HCT116 (cell line): Measurements from ENCODE around the gene GALNT2. TPM values are rescaled to one million over a fixed set of nuclear protein-coding genes. Genes with fewer than 3 reads are reported as not detected.

ENCODE experiments used
- ATAC-seq: fragments of 200-7000 bp; cut with Tn5 transposase; 2 replicates; pipeline ENCODE4 v1.9.1; 2020; ENCODE audit warnings: mild to moderate bottlenecking, moderate library complexity
- BruUV-seq: library from RNA; stranded (reverse); fragments of 400-500 nt; replicated peaks from 2 replicates; lab custom pipeline; 2021; lab: Mats Ljungman, UMichigan
- CTCF ChIA-PET: fragments of 300-600 bp; sonication (Branson Sonifier 250); formaldehyde crosslinking; loops from one replicate; lab custom pipeline; 2021; ENCODE audit warnings: antibody characterized with exemption; lab: Charles Lee
- POLR2A ChIA-PET: fragments of 300-600, 350-600 bp; sonication (Branson Sonifier 250); formaldehyde crosslinking; loops from one replicate; lab custom pipeline; 2021; ENCODE audit warnings: antibody characterized with exemption; lab: Charles Lee
- RAD21 ChIA-PET, 2 experiments: fragments of 300-600 bp; sonication (Branson Sonifier 250); formaldehyde crosslinking; loops; one replicate each; lab custom pipeline; 2023; ENCODE audit warnings: low total read pairs in 2 of 2; ENCODE audit not compliant: uncharacterized antibody in 2 of 2, unreplicated experiment in 2 of 2, low non-redundant PET in 1 of 2; lab: Charles Lee
- DNase-seq: peaks from one replicate; pipeline ENCODE4 v3.0.0-alpha.2; 2010; ENCODE audit warnings: low read depth, low spot score
- H2AFZ ChIP-seq: fragments of 200-600 bp; shearing (Covaris generic), sonication (generic); 2 replicates; pipeline ENCODE4 v1.6.1; 2017; ENCODE audit warnings: low read depth, mixed run types, mixed read lengths, antibody characterized with exemption, low read length; ENCODE audit not compliant: poor library complexity, severe bottlenecking
- H3K27ac ChIP-seq: 2 replicates; pipeline ENCODE4 v1.5.1; 2012; ENCODE audit warnings: low read depth, low read length
- H3K27me3 ChIP-seq: fragments of 200-600 bp; sonication (generic); 2 replicates; pipeline ENCODE4 v1.6.1; 2016; ENCODE audit warnings: mixed run types, low read length, mixed read lengths; ENCODE audit not compliant: insufficient read depth
- H3K36me3 ChIP-seq, 2 experiments: fragments of 200-500 bp in 1 of 2; fragments of 200-600 bp in 1 of 2; sonication (Bioruptor generic) in 1 of 2; sonication (generic) in 1 of 2; 2 replicates each; pipeline versions ENCODE4 v1.5.1 to v1.6.1; 2014 to 2016; ENCODE audit warnings: low read length in 2 of 2, inconsistent platforms in 1 of 2, mixed read lengths in 1 of 2, mixed run types in 1 of 2; ENCODE audit not compliant: insufficient read depth in 2 of 2, control insufficient read depth in 1 of 2
- H3K4me1 ChIP-seq, 2 experiments: fragments of 200-600 bp in 1 of 2; sonication (generic) in 1 of 2; 2 replicates each; pipeline versions ENCODE4 v1.5.1 to v1.6.1; 2012 to 2017; ENCODE audit warnings: low read length in 2 of 2, inconsistent platforms in 1 of 2, mild to moderate bottlenecking in 1 of 2, mixed read lengths in 1 of 2, mixed run types in 1 of 2, moderate library complexity in 1 of 2; ENCODE audit not compliant: insufficient read depth in 2 of 2, control insufficient read depth in 1 of 2
- H3K4me2 ChIP-seq: fragments of 200-600 bp; sonication (generic); 2 replicates; pipeline ENCODE4 v1.6.1; 2017; ENCODE audit warnings: mixed run types, low read length, mixed read lengths
- H3K4me3 ChIP-seq, 2 experiments: fragments of 200-600 bp in 1 of 2; sonication (generic) in 1 of 2; replicated peaks in 1 of 2; 2 replicates each; pipeline ENCODE4 v1.5.1; 2011 to 2016; ENCODE audit warnings: low read length in 2 of 2, control low read depth in 1 of 2, low read depth in 1 of 2, mild to moderate bottlenecking in 1 of 2, mixed read lengths in 1 of 2, mixed run types in 1 of 2
- H3K79me2 ChIP-seq: fragments of 200-600 bp; sonication (generic); 2 replicates; pipeline ENCODE4 v1.6.1; 2017; ENCODE audit warnings: mild to moderate bottlenecking, mixed run types, low read length, moderate library complexity, mixed read lengths; ENCODE audit not compliant: insufficient read depth
- H3K9ac ChIP-seq: fragments of 200-600 bp; sonication (generic); 2 replicates; pipeline ENCODE4 v1.6.1; 2016; ENCODE audit warnings: low read length, mixed read lengths
- H3K9me2 ChIP-seq: fragments of 200-600 bp; sonication (generic), shearing (Covaris generic); 2 replicates; pipeline ENCODE4 v1.6.1; 2017; ENCODE audit warnings: mixed run types, mild to moderate bottlenecking, moderate library complexity; ENCODE audit not compliant: insufficient read depth
- H3K9me3 ChIP-seq, 2 experiments: fragments of 200-500 bp in 1 of 2; fragments of 200-600 bp in 1 of 2; sonication (Bioruptor generic) in 1 of 2; sonication (generic) in 1 of 2; 2 replicates each; pipeline ENCODE4 v1.6.1; 2014 to 2017; ENCODE audit warnings: low read length in 2 of 2, mixed read lengths in 2 of 2, inconsistent platforms in 1 of 2, low read depth in 1 of 2, mild to moderate bottlenecking in 1 of 2, mixed run types in 1 of 2, moderate library complexity in 1 of 2; ENCODE audit not compliant: control insufficient read depth in 1 of 2, insufficient read depth in 1 of 2
- H4K20me1 ChIP-seq: fragments of 200-600 bp; sonication (generic), shearing (Covaris generic); 2 replicates; pipeline ENCODE4 v1.6.1; 2017; ENCODE audit warnings: mixed run types, mild to moderate bottlenecking, moderate library complexity; ENCODE audit not compliant: insufficient read depth
- EGR1 ChIP-seq: IDR thresholded peaks from 2 replicates; pipeline ENCODE4 v1.6.1; 2012; ENCODE audit warnings: low read depth
- EZH2 ChIP-seq: fragments of 200-600 bp; sonication (generic); IDR thresholded peaks from 2 replicates; pipeline ENCODE4 v1.6.1; 2017; ENCODE audit warnings: antibody characterized with exemption, mixed run types
- EZH2phosphoT487 ChIP-seq: fragments of 200-600 bp; IDR thresholded peaks from 2 replicates; pipeline ENCODE4 v1.6.1; 2018; ENCODE audit warnings: antibody characterized with exemption, borderline replicate concordance
- TCF7L2 ChIP-seq: IDR thresholded peaks from 2 replicates; pipeline ENCODE4 v1.7.0; 2011; ENCODE audit warnings: borderline replicate concordance, inconsistent platforms; ENCODE audit not compliant: insufficient read depth, insufficient read length; ENCODE audit errors: extremely low read depth
- intact Hi-C: fragments of 100-400 bp; cut with micrococcal nuclease; formaldehyde crosslinking; loops from 2 replicates; pipeline ENCODE4 v1.10.0; 2022
- total RNA-seq: library from RNA; stranded (reverse); gene quantifications from one replicate; pipeline ENCODE4 v1.2.1, GENCODE V29; 2021; ENCODE audit not compliant: unreplicated experiment

Gene GALNT2
- total RNA-seq, 1 experiment from 2014 or later, result 40.8 TPM

GRCh38 chr1:230138561-230139239, 71.7 kb downstream of the GALNT2 start:
- ChIA-PET RAD21 (no interaction called here), CTCF (no interaction called here), POLR2A (no interaction called here)
- no peak for DNase-seq
- Histone ChIP-seq H3K79me2 (no peaks in the 10 kb centered on the region), H3K9me2 (no peaks in the 10 kb centered on the region), H3K36me3 (no peaks in the 10 kb centered on the region), H3K27ac (no peak overlapping the region), H3K9me3 (no peaks in the 10 kb centered on the region), H3K4me1 (peaks cover 0 to 7% of the 10 kb centered on the region in 2 experiments; a peak in 2 of 4 replicates), H4K20me1 (no peaks in the 10 kb centered on the region), H3K4me2 (no peak overlapping the region), H3K27me3 (no peaks in the 10 kb centered on the region), H3K4me3 (no peak overlapping the region), H2AFZ (no peak overlapping the region), H3K9ac (no peak overlapping the region)
- no TSS peak for BruUV-seq
- TF ChIP-seq TCF7L2 (no peak), EGR1 (no peak), EZH2phosphoT487 (no peak)
- intact Hi-C loops, result no loop called here
- ATAC-seq, result no peak

- no peak overlapping the region for H3K4me2 ChIP-seq
- H3K79me2 ChIP-seq, result no peaks in the 10 kb centered on the region
- H3K27me3 ChIP-seq, result no peaks in the 10 kb centered on the region
- H3K27ac ChIP-seq, result no peak overlapping the region
- no TSS peak for BruUV-seq
- no peak overlapping the region for H3K9ac ChIP-seq
- ChIA-PET RAD21 (no interaction called here), CTCF (no interaction called here), POLR2A (no interaction called here)
- ATAC-seq, result no peak
- DNase-seq, result no peak
- no peak overlapping the region for H2AFZ ChIP-seq
- TF ChIP-seq EZH2 (no peak), TCF7L2 (no peak)
- H3K4me1 ChIP-seq, result peaks cover 0 to 2% of the 10 kb centered on the region in 2 experiments; a peak in 1 of 4 replicates
- H3K9me3 ChIP-seq, result no peaks in the 10 kb centered on the region
- no peaks in the 10 kb centered on the region for H3K36me3 ChIP-seq
- intact Hi-C loops, result no loop called here
- no peaks in the 10 kb centered on the region for H4K20me1 ChIP-seq
- H3K9me2 ChIP-seq, result no peaks in the 10 kb centered on the region
- H3K4me3 ChIP-seq, result no peak overlapping the region
These were observed 72.3 kb downstream of the GALNT2 start for GRCh38 chr1:230139315-230139714.
